HG03469 (cell line): ENCODE results near the gene GABRP.

Source experiments
- ATAC-seq: cut with Tn5 transposase; IDR thresholded peaks from one replicate; pipeline ENCODE4 v1.9.1; 2021; ENCODE audit warnings: mild to moderate bottlenecking, moderate library complexity, moderate number of reproducible peaks; ENCODE audit not compliant: unreplicated experiment

Gene GABRP, protein sequence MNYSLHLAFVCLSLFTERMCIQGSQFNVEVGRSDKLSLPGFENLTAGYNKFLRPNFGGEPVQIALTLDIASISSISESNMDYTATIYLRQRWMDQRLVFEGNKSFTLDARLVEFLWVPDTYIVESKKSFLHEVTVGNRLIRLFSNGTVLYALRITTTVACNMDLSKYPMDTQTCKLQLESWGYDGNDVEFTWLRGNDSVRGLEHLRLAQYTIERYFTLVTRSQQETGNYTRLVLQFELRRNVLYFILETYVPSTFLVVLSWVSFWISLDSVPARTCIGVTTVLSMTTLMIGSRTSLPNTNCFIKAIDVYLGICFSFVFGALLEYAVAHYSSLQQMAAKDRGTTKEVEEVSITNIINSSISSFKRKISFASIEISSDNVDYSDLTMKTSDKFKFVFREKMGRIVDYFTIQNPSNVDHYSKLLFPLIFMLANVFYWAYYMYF

DNA sequence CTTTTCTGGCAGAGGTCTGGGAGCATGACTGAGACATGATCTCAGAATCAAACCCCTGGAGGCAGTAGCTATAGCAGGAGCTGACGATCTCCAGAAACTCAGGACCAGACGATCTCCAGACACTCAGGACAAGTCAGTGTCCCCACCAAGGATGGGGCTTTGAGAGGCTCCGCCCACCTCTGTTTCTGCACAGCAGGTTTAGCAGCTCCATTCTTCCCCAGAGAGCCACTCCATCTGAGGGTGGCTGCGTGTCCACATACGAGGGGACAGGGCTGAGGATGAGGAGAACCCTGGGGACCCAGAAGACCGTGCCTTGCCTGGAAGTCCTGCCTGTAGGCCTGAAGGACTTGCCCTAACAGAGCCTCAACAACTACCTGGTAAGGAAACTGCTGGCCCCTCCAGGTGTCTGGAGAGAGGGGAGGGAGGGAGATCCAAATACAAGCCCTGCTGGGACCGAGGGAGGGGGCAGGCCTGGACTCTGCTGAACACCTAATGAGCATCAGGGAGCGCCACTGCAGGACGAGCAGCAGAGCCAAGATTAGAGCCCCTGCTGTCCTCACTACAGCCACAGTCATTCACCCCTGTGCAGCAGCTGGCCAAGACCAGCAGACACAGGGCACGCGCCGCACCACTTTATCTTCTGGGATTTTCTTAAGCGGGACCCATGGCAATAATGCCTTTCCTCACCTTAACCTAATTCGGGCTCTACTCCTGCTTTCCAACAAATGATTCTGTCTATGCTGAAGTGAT is at the start of gene GABRP:
GABRP (plus strand) TSS at position 228 of the 750 bp plus-strand sequence. CDS start 4,891 bp downstream, outside the sequence.
- ATAC-seq: no peak

DNA sequence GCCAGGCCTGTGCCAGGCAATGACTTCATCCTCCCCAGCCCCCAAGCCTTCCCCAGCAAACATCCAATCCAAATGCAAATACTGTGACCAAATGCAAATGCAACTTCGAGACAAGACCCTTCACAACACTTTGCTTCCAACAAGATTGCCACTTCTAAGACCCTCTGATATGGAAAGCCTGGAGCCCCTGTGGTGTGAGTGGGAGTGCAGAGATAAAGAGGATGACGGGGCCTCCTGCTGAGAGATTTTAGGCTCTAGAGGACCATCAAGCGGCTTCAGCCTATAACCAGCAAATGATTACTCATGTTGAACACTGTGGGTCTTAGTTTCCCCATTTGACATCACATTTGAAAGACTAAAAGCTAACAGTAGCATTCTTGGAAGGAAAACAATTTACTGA is 46.6 kb upstream of the GABRP start:
- no peak for ATAC-seq

DNA sequence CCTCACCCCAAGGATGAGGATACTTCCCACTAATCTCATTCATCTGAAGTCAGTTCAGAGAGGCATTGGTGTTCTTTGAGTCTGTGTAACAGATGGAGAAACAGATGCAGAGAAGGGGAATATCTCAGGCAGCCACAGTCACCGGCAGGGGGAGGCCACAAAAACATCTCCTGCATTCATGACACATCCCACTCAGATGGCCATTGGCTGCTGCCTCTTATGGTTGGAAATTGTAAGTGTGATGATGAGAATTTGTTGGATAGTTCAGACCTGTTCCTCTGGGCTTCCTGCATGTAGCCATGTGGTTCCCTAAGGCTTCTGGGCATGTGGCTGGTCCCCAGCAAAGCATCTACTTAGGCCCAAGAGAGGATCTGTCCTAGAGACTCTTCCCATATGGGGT is 45.9 kb upstream of the GABRP start:
- no peak for ATAC-seq

DNA sequence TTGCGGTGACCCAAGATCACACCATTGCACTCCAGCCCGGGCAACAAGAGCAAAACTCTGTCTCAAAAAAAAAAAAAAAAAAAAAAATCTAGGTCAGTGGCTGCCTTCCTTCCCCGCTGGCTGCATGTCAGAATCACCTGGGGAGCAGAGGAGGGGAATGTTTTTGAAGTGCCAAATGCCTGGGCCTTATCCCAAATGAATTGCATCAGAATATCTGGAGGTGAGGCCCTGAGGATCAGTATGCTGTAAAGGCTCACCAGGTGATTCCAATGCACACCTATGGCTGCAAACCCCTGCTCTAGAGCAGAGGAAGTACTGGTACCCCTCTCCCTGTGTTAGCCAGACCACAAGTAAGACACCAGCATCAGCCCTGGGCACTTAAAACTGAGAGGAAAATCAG is 44.7 kb upstream of the GABRP start:
- no peak for ATAC-seq

DNA sequence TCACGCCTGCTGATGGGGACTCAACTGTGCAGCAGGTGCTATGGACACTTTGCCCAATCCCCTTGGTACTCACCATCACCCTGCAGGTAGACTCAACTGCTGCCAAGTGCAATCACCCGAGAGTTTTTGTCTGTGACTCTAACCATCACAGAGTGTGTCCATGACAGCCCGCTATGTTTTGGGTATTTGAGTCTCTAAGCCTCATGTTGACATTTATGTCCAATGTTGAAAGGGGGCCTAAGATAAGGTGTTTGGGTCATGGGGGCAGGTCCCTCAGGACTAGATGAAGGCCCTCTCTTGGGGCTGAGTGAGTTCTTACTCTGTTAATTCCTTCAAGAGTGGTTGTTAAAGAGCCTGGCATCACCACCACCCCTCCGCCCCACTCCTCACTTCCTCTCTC is 44.1 kb upstream of the GABRP start:
- no peak for ATAC-seq

DNA sequence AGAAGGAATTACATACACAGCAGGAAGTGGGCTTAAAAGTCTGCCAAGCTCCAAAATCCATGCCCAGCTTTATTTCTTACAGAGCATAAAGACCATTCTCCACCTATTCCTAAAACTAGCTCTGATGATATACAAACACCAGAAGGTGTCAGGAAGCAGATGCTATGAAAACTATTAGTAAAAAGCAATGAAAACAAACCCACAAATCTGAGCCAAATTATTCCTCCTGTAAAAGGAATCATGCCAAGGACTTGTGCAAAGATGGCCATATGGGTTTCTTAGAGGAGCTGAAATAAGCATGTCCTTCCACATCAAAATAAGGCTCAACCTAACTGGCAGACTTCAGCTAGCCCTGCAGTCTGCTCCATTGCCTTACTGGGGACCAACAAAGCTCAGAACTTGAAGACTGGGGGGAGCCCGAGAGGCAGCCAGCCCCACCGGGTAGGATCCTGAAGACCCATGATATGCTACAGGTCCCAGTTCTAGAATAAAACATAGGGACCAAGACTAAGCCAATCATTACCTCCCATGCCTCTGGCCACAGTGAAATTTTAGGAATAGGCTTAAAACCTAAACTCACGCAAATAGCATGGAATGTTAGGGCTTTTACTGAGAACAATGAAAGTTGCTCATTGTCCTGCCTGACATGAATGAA is 42.8 kb upstream of the GABRP start:
- no peak for ATAC-seq

DNA sequence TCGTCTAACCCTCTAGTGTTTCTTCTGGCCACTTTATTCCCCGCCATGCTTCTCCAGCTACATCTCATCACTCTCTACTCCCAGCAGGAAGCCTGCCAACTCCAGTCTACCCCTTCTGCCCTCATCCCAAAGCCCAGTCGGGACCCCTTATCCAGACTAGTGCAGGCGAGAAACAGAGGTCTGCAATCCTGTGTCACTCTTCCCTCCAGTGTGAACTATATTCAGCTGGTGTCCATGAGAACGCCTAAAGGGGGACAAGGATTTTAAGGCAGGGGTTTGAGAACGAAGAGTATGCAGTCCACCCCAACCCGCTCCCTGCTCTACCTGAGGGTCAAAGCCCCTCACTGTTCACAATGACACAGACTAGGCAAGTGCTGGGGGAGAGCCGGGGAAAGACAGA is 41.7 kb upstream of the GABRP start:
- no peak for ATAC-seq

DNA sequence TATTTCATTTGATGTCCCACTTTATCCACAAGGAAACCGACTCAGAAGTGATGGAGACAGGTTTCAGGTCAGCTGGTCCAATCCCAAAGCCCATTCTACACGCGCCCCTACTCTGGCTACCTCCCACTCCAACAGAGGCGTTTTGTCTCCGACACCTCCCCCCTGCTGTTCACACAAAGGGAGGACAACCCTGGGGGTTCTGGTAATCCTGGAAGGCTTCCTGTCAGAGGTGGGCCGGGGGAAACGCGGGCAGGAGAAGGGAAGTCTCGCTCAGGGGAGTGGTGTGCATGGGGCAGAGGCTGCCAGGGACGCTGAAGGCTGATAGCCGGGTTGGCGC is 39.7 kb upstream of the GABRP start:
- ATAC-seq: no peak

DNA sequence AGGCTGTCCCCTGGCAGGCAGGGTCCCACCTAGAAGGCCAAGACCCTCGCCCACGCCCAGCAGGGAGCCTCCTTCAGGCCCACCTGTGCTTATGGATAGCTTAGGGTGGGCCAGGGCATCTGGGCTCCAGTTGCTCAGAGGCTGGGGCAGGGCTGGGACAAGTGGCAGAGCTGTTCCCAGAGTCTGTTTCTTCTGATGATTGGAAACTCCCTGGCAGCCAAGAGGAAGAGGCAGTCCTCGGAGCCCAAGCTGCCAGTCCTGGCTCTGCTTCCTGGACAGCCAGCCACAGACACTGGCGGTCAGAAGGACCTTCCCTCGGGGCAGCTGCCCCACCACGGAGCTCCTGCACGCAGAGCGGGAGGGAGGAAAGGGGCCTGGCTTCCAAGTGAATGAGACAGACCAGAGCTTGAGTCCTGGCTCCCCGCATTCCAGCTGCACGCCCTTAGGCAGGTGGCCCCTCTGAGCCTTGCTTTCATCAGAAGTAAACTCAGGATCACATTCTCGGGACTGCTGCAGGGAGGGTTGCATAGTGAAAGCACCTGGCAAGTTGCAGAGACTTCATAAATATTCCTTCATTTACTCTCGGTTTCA is 37.9 kb upstream of the GABRP start:
- ATAC-seq: no peak

DNA sequence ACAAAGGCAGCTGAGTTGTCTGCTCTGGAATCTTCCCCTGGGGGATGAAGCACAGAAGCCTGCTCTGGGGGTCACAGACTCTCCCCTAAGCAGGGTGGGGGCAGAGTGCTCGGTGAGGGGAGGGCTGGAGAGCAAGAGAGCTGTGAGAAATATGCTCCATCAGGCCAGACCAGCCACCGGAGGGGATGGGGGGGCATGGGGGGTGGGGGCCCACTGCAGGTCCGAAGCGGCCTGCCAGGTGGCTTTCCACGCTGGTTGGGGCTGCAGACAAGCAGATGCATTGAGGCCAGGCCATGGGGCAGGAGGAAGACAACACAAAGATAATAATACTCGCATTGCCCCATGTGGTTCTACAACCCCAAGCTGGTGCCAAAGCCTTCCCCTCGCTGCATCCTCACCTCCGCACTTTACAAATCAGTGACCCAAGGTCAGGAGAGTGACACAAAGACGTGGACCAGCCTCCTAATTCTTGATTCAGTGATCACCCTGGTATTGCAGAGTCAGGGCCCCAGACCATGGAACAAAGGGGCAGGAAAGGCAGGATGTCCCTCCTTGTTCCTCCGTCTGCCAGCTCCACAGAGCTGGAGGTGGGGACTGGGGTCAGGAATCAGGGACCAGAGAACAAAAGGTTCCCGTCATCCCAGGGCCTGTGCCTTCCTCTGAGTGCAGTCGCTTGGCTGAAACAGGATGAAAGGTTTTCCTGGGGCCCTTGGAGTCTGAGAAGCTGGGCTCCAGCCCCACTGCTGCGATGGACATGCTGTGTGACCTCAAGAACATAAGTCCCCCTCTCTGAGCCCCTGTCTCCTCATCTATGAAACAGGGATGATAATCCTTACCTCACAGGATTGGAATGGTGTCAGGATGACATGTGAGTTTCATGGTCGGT is 37.2 kb upstream of the GABRP start:
- no peak for ATAC-seq

DNA sequence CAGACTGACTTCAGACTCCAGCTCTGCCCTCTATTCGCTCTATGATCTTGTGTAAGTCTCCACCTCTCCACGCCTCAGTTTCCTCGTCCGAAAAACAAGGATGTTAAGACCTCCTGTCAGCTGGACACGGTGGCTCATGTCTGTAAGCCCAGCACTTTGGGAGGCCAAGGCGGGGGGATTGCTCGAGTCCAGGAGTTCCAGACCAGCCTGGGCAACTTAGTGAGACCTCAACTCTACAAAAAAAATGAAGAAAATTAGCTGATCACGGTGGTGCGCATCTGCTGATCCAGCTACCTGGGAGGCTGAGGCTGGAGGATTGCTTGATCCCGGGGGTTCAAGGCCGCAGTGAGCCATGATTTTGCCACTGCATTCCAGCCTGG is 36.6 kb upstream of the GABRP start:
- ATAC-seq: no peak

DNA sequence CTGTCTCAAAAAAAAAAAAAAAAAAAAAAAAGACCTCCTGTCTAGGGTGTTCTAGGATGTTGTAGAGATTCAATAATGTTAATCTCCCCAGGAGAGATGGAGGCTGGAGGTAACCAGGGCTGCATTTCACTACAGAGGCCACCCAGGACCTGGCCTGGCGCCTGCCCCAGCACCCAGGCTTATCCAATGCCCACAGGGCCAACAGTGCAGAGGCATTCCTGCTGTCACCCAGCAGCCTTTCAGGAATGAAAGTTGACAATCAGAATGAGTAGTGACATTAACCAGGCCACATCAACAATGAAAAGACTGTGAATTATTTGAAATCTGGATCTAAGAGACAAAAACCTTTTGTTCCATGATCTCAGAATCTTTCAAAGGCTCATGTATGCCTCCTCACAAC is 36.2 kb upstream of the GABRP start:
- ATAC-seq: no peak

DNA sequence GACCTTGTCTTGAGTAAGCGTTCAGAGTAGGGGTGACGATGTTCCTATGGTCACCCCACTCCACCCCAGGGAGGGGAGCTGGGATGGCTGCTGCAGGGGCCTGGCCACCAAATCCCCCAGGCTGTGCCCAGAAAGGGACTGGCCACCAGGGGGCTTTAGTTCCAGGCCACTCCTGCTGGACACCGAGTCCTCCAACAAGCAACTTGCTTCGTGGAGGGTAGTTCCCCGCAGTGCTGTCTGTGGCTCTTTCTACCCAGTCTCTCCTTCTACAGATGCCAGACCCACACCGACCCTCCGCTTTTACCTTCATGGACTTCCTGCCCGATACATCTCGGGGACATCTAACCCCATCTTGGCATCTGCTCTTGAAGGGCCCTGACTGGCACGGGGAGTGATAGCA is 35.7 kb upstream of the GABRP start:
- ATAC-seq: no peak

DNA sequence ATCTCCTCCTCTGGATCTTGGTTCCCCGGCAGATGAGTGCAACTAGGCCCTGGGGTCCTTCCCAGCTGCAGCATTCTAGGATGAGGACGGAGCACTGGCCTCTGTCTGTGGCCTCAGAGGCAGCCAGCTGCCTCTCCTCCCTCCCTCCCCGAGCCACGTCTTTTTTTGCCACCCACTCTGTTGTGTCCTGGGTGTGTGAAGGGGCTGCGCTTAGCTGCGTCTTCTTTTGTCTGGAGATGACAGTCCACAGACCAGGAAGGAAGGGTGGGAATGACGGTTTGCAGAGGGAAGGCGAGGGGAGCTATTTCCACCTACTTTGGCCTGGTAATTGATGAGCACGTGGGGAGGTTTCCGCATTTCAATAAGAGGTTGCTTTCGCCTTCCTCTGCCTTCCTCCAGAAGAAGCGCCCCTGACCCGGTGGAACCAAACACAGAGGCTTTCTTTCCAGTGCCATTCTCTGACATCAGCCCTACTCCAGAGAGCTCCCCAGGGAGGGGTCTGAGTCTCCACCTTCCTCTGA is 34.5 kb upstream of the GABRP start:
- no peak for ATAC-seq

DNA sequence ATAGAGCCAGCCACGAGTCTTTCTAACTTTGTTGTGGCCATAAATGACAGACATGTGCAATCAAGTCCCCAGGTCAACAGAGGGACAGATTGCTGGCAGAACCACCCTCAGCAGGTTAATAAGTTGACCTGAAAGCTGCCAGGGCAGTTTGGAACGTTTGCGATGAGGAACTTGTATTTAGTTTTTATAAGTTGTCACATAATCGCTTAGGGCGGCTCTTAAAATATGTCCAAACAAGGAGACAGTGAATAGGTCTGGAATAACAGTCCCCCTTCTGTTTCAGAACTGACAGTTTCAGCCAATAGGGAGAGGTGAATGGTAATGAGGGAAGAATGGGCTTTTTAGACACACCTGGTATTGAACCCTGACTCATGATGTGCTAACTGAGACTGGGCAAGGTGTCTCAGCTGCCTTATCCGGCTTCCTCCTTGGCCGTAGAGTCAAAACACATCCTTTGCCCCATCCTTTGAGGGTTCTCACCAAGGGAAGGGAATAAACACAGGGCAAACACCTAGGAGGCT is 33.6 kb upstream of the GABRP start:
- no peak for ATAC-seq

DNA sequence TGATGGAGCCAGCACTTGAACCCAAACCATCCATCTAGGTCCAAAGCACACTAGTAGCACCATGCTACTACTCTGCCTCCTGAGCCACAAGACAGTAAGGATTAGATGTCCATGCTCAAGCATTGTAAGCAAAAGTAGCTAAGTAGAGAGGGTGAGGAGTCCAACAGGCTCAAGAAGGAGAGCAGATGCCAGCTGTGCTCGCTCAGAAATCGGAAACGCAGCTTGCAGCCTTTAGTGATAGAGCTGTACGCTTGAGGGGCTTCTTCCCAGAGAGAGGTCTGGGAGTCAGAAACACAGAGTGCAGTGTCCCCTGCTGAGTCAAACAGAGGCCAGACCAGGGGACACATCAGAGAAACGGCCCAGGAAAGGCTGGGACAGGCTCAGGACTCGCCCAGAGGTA is 32.7 kb upstream of the GABRP start:
- no peak for ATAC-seq

DNA sequence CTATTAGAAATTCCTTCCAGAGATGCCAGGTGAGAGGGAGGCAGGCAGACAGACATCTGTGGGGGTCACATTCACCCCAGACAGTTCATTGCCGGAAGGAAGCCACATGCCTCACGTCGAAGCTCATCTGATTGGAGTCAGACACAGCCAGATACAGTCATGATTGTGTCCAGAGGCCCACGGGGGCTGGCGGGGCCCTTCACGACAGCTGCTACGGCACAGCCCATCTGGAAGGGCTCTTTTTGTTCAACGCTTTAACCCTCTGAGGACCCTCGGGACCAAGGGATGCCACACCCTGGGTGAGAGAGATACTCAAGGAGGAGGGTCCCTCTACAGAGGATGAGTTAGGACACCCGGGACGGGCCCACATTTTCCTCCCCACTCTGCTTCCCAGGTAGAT is 31.9 kb upstream of the GABRP start:
- ATAC-seq: no peak

DNA sequence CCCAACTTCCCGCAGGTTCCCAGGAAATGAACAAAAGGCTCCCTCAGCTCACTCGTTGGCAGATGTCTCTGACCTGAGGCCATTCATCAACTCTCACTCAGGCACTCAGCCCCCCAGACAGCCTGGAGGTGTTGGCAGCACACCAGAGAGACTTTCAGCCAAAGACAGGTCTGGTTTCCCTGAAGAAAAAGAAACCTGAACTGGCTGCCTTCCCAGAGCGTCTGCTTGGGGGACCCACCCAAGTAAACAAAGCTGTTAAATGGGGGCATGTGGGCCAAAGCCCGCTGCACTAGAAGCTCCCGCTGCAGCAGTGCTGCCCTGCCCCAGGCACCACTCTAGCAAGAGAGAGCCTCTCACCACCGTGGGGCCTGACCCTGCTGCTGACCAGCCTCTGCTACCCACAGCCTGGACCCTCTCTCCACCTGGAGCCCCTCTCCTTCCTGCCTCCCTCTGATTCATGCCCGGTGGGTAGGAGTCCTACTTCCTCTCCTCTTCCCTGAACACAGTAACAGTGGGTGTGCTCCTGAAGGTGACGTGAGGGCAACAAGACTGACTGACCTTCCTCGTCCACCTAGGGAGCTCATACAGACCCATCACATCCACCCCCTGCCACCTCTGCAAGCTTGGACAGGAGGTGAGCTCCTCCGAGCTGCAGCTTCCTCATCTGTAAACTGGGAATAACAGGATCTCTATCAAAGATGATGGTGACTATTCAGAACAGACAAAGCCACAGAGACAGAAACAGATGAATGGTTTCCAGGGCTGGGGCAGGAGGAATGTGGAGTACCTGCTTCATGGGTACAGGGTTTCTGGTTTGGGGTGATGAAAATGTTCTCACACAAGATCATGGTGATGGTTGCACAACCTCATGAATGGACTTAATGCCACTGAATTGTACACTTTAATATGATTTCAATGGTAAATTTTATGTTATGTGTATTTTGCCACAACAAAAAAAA is 31.0 kb upstream of the GABRP start:
- no peak for ATAC-seq

DNA sequence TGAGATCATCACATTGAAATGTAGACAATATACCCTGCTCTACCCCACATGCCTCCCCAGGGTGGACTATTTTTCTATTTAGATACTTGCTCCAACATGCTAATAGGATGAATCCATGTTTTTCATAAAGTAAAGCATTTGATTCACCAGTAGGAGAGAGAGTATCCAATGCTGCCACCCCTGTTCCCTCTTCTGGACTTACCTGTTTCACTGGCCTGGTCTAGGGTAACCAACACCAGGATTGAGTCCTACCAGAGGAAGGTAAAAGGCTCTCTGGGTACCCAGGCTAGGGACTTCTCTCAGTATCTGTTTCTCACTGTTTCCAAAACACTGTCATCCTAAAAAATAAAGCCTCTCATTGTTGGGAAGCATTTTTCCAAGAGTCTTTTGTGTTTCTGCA is 30.2 kb upstream of the GABRP start:
- no peak for ATAC-seq
